HepG2 (cell line): ENCODE measurements around the gene POLE3. TPM values are rescaled to one million over a fixed set of nuclear protein-coding genes. Genes with fewer than 3 reads are reported as not detected.
A peak's percentile ranks its signal among the peaks of the same experiment; 100 is the strongest.

ENCODE experiments used
- AGO1 ChIP-seq: fragments of 200-400 bp; formaldehyde crosslinking; IDR thresholded peaks from 2 replicates; pipeline ENCODE4 v1.6.1; 2017; ENCODE audit warnings: mild to moderate bottlenecking, low read depth, low read length, moderate library complexity; ENCODE audit not compliant: poor library complexity, severe bottlenecking
- CTCF ChIP-seq: sonication (generic); formaldehyde crosslinking; IDR thresholded peaks from 2 replicates; pipeline ENCODE4 v1.5.0; 2020; ENCODE audit warnings: mild to moderate bottlenecking, missing genetic modification reagents, moderate library complexity
- ELF1 ChIP-seq: sonication (generic); formaldehyde crosslinking; IDR thresholded peaks from 2 replicates; pipeline ENCODE4 v1.4.0; 2020; ENCODE audit warnings: missing genetic modification reagents
- FOXA3 ChIP-seq: IDR thresholded peaks from 2 replicates; pipeline ENCODE4 v1.6.1; 2016; ENCODE audit warnings: missing genetic modification reagents, missing compliant biosample characterization
- NBN ChIP-seq: fragments of 450-650 bp; conservative IDR thresholded peaks from 2 replicates; pipeline ENCODE4 v1.6.1; 2017
- NFATC3 ChIP-seq: sonication (generic); formaldehyde crosslinking; IDR thresholded peaks from 2 replicates; pipeline ENCODE4 v1.5.1; 2020; ENCODE audit warnings: mild to moderate bottlenecking, missing genetic modification reagents
- REPIN1 ChIP-seq: sonication (generic); formaldehyde crosslinking; IDR thresholded peaks from 2 replicates; pipeline ENCODE4 v1.8.0; 2022; ENCODE audit warnings: missing genetic modification reagents, low read depth, mild to moderate bottlenecking, borderline replicate concordance
- RFX5 ChIP-seq: IDR thresholded peaks from 2 replicates; pipeline ENCODE4 v1.6.1; 2011; ENCODE audit warnings: low read depth, low read length, improper control_type of control experiment
- SOX5 ChIP-seq: IDR thresholded peaks from 2 replicates; pipeline ENCODE4 v1.6.1; 2016; ENCODE audit warnings: borderline replicate concordance
- SRSF9 ChIP-seq: fragments of 200-400 bp; formaldehyde crosslinking; IDR thresholded peaks from 2 replicates; pipeline ENCODE4 v1.6.1; 2018; ENCODE audit warnings: borderline replicate concordance, mild to moderate bottlenecking, low read depth, low read length; ENCODE audit not compliant: insufficient read depth, poor library complexity, severe bottlenecking
- TBX2 ChIP-seq: sonication (generic); formaldehyde crosslinking; IDR thresholded peaks from 2 replicates; pipeline ENCODE4 v1.5.0; 2020; ENCODE audit warnings: missing genetic modification reagents, mild to moderate bottlenecking, borderline replicate concordance
- ZBTB39 ChIP-seq: sonication (generic); formaldehyde crosslinking; IDR thresholded peaks from 2 replicates; pipeline ENCODE4 v1.5.0; 2020; ENCODE audit warnings: missing genetic modification reagents
- ZMAT3 ChIP-seq: sonication (generic); formaldehyde crosslinking; conservative IDR thresholded peaks from 2 replicates; pipeline ENCODE4 v1.7.0; 2021; ENCODE audit warnings: missing genetic modification reagents
- ZMYM3 ChIP-seq: sonication (generic); formaldehyde crosslinking; IDR thresholded peaks from 2 replicates; pipeline ENCODE4 v1.5.1; 2020; ENCODE audit warnings: mild to moderate bottlenecking, missing genetic modification reagents
- polyA plus RNA-seq, 8 experiments: library from polyadenylated mRNA; depleted of rRNA in 3 of 8; stranded (reverse) in 7 of 8; unstranded in 1 of 8; fragments of >200 nt; fragmentation: Illumina TruSeq in 4 of 8; extraction: Trizol in 4 of 8; gene quantifications; 2 replicates each; pipeline versions ENCODE4 v1.2.1 to v1.2.3, GENCODE V29; 2011 to 2016; ENCODE audit warnings: low read depth in 4 of 8, missing spikeins in 1 of 8, mixed read lengths in 1 of 8; ENCODE audit not compliant: insufficient read depth in 1 of 8
- total RNA-seq, 5 experiments: library from RNA; depleted of rRNA; stranded (reverse); fragments of >200 nt; fragmentation: Illumina TruSeq; extraction: Trizol; gene quantifications; 2 replicates each; pipeline ENCODE4 v1.2.3, GENCODE V29; 2016; ENCODE audit warnings: low read depth in 1 of 5
- TF ChIP-seq, protein P1 (sequence below), 2 experiments: fragments of 450-650 bp in 1 of 2; sonication (generic) in 1 of 2; formaldehyde crosslinking in 1 of 2; IDR thresholded peaks; 2 replicates each; pipeline versions ENCODE4 v1.6.1 to v1.8.0; 2016 to 2022; ENCODE audit warnings: antibody characterized with exemption in 1 of 2, mild to moderate bottlenecking in 1 of 2, missing genetic modification reagents in 1 of 2

Gene POLE3
- total and polyA plus RNA-seq, 2 of the 13 experiments (the other 11 are each of a cell fraction or from before 2014, with no cell fraction given), result 36.0 to 77.2 TPM

GRCh38 chr9:113395000-113395861, 15.2 kb downstream of the POLE3 start (continued):
- TF ChIP-seq ZMAT3 (peak; percentile 71; the same call in 1 of the 2 replicates), NBN (no peak), AGO1 (no peak), SOX5 (CRISPR knock-in tag) (peak; percentile 75), CTCF (CRISPR knock-in tag) (peak; percentile 18; the same call in 1 of the 2 replicates), SRSF9 (no peak), NFATC3 (CRISPR knock-in tag) (no peak), TBX2 (peak; percentile 68; the same call in 1 of the 2 replicates), ZBTB39 (CRISPR knock-in tag) (peak; percentile 69; the same call in 1 of the 2 replicates), REPIN1 (CRISPR knock-in tag) (peak; percentile 62; the same call in 1 of the 2 replicates), ELF1 (CRISPR knock-in tag) (no peak), RFX5 (no peak), ZMYM3 (CRISPR knock-in tag) (peak; percentile 97), FOXA3 (CRISPR knock-in tag) (peak; percentile 89)
- TF ChIP-seq, protein P1, sequence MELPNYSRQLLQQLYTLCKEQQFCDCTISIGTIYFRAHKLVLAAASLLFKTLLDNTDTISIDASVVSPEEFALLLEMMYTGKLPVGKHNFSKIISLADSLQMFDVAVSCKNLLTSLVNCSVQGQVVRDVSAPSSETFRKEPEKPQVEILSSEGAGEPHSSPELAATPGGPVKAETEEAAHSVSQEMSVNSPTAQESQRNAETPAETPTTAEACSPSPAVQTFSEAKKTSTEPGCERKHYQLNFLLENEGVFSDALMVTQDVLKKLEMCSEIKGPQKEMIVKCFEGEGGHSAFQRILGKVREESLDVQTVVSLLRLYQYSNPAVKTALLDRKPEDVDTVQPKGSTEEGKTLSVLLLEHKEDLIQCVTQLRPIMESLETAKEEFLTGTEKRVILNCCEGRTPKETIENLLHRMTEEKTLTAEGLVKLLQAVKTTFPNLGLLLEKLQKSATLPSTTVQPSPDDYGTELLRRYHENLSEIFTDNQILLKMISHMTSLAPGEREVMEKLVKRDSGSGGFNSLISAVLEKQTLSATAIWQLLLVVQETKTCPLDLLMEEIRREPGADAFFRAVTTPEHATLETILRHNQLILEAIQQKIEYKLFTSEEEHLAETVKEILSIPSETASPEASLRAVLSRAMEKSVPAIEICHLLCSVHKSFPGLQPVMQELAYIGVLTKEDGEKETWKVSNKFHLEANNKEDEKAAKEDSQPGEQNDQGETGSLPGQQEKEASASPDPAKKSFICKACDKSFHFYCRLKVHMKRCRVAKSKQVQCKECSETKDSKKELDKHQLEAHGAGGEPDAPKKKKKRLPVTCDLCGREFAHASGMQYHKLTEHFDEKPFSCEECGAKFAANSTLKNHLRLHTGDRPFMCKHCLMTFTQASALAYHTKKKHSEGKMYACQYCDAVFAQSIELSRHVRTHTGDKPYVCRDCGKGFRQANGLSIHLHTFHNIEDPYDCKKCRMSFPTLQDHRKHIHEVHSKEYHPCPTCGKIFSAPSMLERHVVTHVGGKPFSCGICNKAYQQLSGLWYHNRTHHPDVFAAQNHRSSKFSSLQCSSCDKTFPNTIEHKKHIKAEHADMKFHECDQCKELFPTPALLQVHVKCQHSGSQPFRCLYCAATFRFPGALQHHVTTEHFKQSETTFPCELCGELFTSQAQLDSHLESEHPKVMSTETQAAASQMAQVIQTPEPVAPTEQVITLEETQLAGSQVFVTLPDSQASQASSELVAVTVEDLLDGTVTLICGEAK (IDR thresholded peaks at IDR 0.05), result no peak
- TF ChIP-seq, protein P1 (CRISPR knock-in tag; IDR thresholded peaks at IDR 0.05), result no peak
